ENCODE measurements around the gene STK4. TPM values are rescaled to one million over a fixed set of nuclear protein-coding genes. Genes with fewer than 3 reads are reported as not detected.

STK4 gene
- polyA plus RNA-seq, 4 donors: 6.9 to 15.8 (median 8.9) TPM

- H3K4me1 ChIP-seq (ENCODE audit: control insufficient read depth in 3 of 3, insufficient read depth in 2 of 3, low read depth in 1 of 3, low read length in 2 of 3): no peaks in the 10 kb centered on the region
- 83 to 95% (median 93%) methylated on average over 3 of the region's 3 CpGs for WGBS, 3 donors
- H3K27me3 ChIP-seq (ENCODE audit: control insufficient read depth in 3 of 3, insufficient read depth in 3 of 3, low read length in 3 of 3): no peaks in the 10 kb centered on the region
- DNase-seq (no peak), FAIRE-seq (no peak)
- no peak overlapping the region for H3K27ac ChIP-seq (ENCODE audit: low read depth in 1 of 3, low read length in 2 of 3)
- peaks cover 0 to 2% (median 0%) of the 10 kb centered on the region in 3 donors for H3K36me3 ChIP-seq (ENCODE audit: control insufficient read depth in 3 of 3, insufficient read depth in 2 of 3, low read depth in 1 of 3, low read length in 3 of 3)
- no peak overlapping the region for H3K4me3 ChIP-seq (ENCODE audit: low read depth in 1 of 3, low read length in 3 of 3)
- H3K9me3 ChIP-seq (ENCODE audit: control insufficient read depth in 2 of 2, insufficient read depth in 1 of 2, low read depth in 1 of 2, low read length in 1 of 2): peaks cover 0 to 9% of the 10 kb centered on the region in 2 donors
Observed at GRCh38 chr20:45087097-45087790, 120.9 kb downstream of the STK4 start.

- no peak overlapping the region for H3K4me3 ChIP-seq (ENCODE audit: low read depth in 1 of 3, low read length in 3 of 3)
- peaks cover 0 to 2% (median 0%) of the 10 kb centered on the region in 3 donors for H3K36me3 ChIP-seq (ENCODE audit: control insufficient read depth in 3 of 3, insufficient read depth in 2 of 3, low read depth in 1 of 3, low read length in 3 of 3)
- DNase-seq (no peak), FAIRE-seq (no peak)
- no peaks in the 10 kb centered on the region for H3K4me1 ChIP-seq (ENCODE audit: control insufficient read depth in 3 of 3, insufficient read depth in 2 of 3, low read depth in 1 of 3, low read length in 2 of 3)
- no peak overlapping the region for H3K27ac ChIP-seq (ENCODE audit: low read depth in 1 of 3, low read length in 2 of 3)
- H3K9me3 ChIP-seq (ENCODE audit: control insufficient read depth in 2 of 2, insufficient read depth in 1 of 2, low read depth in 1 of 2, low read length in 1 of 2): peaks cover 0 to 4% of the 10 kb centered on the region in 2 donors
- 77 to 100% (median 96%) methylated on average over 1 of the region's 1 CpG for WGBS, 3 donors
- H3K27me3 ChIP-seq (ENCODE audit: control insufficient read depth in 3 of 3, insufficient read depth in 3 of 3, low read length in 3 of 3): no peaks in the 10 kb centered on the region
Observed at GRCh38 chr20:45087814-45088213, 121.5 kb downstream of the STK4 start.

GRCh38 chr20:45088247-45088646, 121.9 kb downstream of the STK4 start:
- Histone ChIP-seq H3K27ac (ENCODE audit: low read depth in 1 of 3, low read length in 2 of 3) (no peak overlapping the region), H3K9me3 (ENCODE audit: control insufficient read depth in 2 of 2, insufficient read depth in 1 of 2, low read depth in 1 of 2, low read length in 1 of 2) (no peaks in the 10 kb centered on the region), H3K36me3 (ENCODE audit: control insufficient read depth in 3 of 3, insufficient read depth in 2 of 3, low read depth in 1 of 3, low read length in 3 of 3) (peaks cover 0 to 2% (median 0%) of the 10 kb centered on the region in 3 donors), H3K4me3 (ENCODE audit: low read depth in 1 of 3, low read length in 3 of 3) (no peak overlapping the region), H3K27me3 (ENCODE audit: control insufficient read depth in 3 of 3, insufficient read depth in 3 of 3, low read length in 3 of 3) (no peaks in the 10 kb centered on the region), H3K4me1 (ENCODE audit: control insufficient read depth in 3 of 3, insufficient read depth in 2 of 3, low read depth in 1 of 3, low read length in 2 of 3) (no peaks in the 10 kb centered on the region)
- FAIRE-seq (no peak), DNase-seq (no peak)
- WGBS, 3 donors: 91 to 95% (median 92%) methylated on average over 7 of the region's 7 CpGs

- FAIRE-seq: no peak
- Histone ChIP-seq H3K27ac (ENCODE audit: low read depth in 1 of 3, low read length in 2 of 3) (no peak overlapping the region), H3K9me3 (ENCODE audit: control insufficient read depth in 2 of 2, insufficient read depth in 1 of 2, low read depth in 1 of 2, low read length in 1 of 2) (no peaks in the 10 kb centered on the region), H3K4me3 (ENCODE audit: low read depth in 1 of 3, low read length in 3 of 3) (no peak overlapping the region), H3K36me3 (ENCODE audit: control insufficient read depth in 3 of 3, insufficient read depth in 2 of 3, low read depth in 1 of 3, low read length in 3 of 3) (peaks cover 0 to 2% (median 2%) of the 10 kb centered on the region in 3 donors), H3K27me3 (ENCODE audit: control insufficient read depth in 3 of 3, insufficient read depth in 3 of 3, low read length in 3 of 3) (no peaks in the 10 kb centered on the region), H3K4me1 (ENCODE audit: control insufficient read depth in 3 of 3, insufficient read depth in 2 of 3, low read depth in 1 of 3, low read length in 2 of 3) (no peaks in the 10 kb centered on the region)
- no peak for DNase-seq
- 96 to 100% (median 98%) methylated on average over 3 of the region's 3 CpGs for WGBS, 3 donors
Observed at GRCh38 chr20:45090481-45090880, 124.2 kb downstream of the STK4 start.

GRCh38 chr20:45091366-45091765, 125.1 kb downstream of the STK4 start:
- Histone ChIP-seq H3K4me3 (ENCODE audit: low read depth in 1 of 3, low read length in 3 of 3) (no peak overlapping the region), H3K4me1 (ENCODE audit: control insufficient read depth in 3 of 3, insufficient read depth in 2 of 3, low read depth in 1 of 3, low read length in 2 of 3) (no peaks in the 10 kb centered on the region), H3K36me3 (ENCODE audit: control insufficient read depth in 3 of 3, insufficient read depth in 2 of 3, low read depth in 1 of 3, low read length in 3 of 3) (peaks cover 0 to 2% (median 0%) of the 10 kb centered on the region in 3 donors), H3K27ac (ENCODE audit: low read depth in 1 of 3, low read length in 2 of 3) (no peak overlapping the region), H3K9me3 (ENCODE audit: control insufficient read depth in 2 of 2, insufficient read depth in 1 of 2, low read depth in 1 of 2, low read length in 1 of 2) (no peaks in the 10 kb centered on the region), H3K27me3 (ENCODE audit: control insufficient read depth in 3 of 3, insufficient read depth in 3 of 3, low read length in 3 of 3) (peaks cover 0 to 3% (median under 1%) of the 10 kb centered on the region in 3 donors)
- FAIRE-seq (no peak), DNase-seq (no peak)
- 81 to 88% (median 85%) methylated on average over 3 of the region's 3 CpGs for WGBS, 3 donors

- FAIRE-seq: no peak
- Histone ChIP-seq H3K4me1 (ENCODE audit: control insufficient read depth in 3 of 3, insufficient read depth in 2 of 3, low read depth in 1 of 3, low read length in 2 of 3) (no peaks in the 10 kb centered on the region), H3K9me3 (ENCODE audit: control insufficient read depth in 2 of 2, insufficient read depth in 1 of 2, low read depth in 1 of 2, low read length in 1 of 2) (no peaks in the 10 kb centered on the region), H3K27me3 (ENCODE audit: control insufficient read depth in 3 of 3, insufficient read depth in 3 of 3, low read length in 3 of 3) (peaks cover 0 to 14% (median 11%) of the 10 kb centered on the region in 3 donors), H3K4me3 (ENCODE audit: low read depth in 1 of 3, low read length in 3 of 3) (no peak overlapping the region), H3K36me3 (ENCODE audit: control insufficient read depth in 3 of 3, insufficient read depth in 2 of 3, low read depth in 1 of 3, low read length in 3 of 3) (peaks cover 0 to 2% (median 0%) of the 10 kb centered on the region in 3 donors), H3K27ac (ENCODE audit: low read depth in 1 of 3, low read length in 2 of 3) (no peak overlapping the region)
- DNase-seq: no peak
- WGBS, 3 donors: 91 to 95% (median 94%) methylated on average over 7 of the region's 7 CpGs
Observed at GRCh38 chr20:45092898-45093297, 126.6 kb downstream of the STK4 start.

GRCh38 chr20:45094201-45094600, 127.9 kb downstream of the STK4 start:
- Histone ChIP-seq H3K36me3 (ENCODE audit: control insufficient read depth in 3 of 3, insufficient read depth in 2 of 3, low read depth in 1 of 3, low read length in 3 of 3) (peaks cover 0 to 2% (median 0%) of the 10 kb centered on the region in 3 donors), H3K9me3 (ENCODE audit: control insufficient read depth in 2 of 2, insufficient read depth in 1 of 2, low read depth in 1 of 2, low read length in 1 of 2) (no peaks in the 10 kb centered on the region), H3K27ac (ENCODE audit: low read depth in 1 of 3, low read length in 2 of 3) (no peak overlapping the region), H3K4me3 (ENCODE audit: low read depth in 1 of 3, low read length in 3 of 3) (no peak overlapping the region), H3K4me1 (ENCODE audit: control insufficient read depth in 3 of 3, insufficient read depth in 2 of 3, low read depth in 1 of 3, low read length in 2 of 3) (no peaks in the 10 kb centered on the region), H3K27me3 (ENCODE audit: control insufficient read depth in 3 of 3, insufficient read depth in 3 of 3, low read length in 3 of 3) (peaks cover 0 to 26% (median 11%) of the 10 kb centered on the region in 3 donors)
- 87 to 92% (median 88%) methylated on average over 2 of the region's 2 CpGs for WGBS, 3 donors
- no peak for DNase-seq
- no peak for FAIRE-seq

GRCh38 chr20:45094864-45095574, 128.7 kb downstream of the STK4 start:
- Histone ChIP-seq H3K27me3 (ENCODE audit: control insufficient read depth in 3 of 3, insufficient read depth in 3 of 3, low read length in 3 of 3) (peaks cover 0 to 33% (median 12%) of the 10 kb centered on the region in 3 donors), H3K4me1 (ENCODE audit: control insufficient read depth in 3 of 3, insufficient read depth in 2 of 3, low read depth in 1 of 3, low read length in 2 of 3) (no peaks in the 10 kb centered on the region), H3K36me3 (ENCODE audit: control insufficient read depth in 3 of 3, insufficient read depth in 2 of 3, low read depth in 1 of 3, low read length in 3 of 3) (peaks cover 0 to 2% (median 0%) of the 10 kb centered on the region in 3 donors), H3K27ac (ENCODE audit: low read depth in 1 of 3, low read length in 2 of 3) (no peak overlapping the region), H3K4me3 (ENCODE audit: low read depth in 1 of 3, low read length in 3 of 3) (no peak overlapping the region), H3K9me3 (ENCODE audit: control insufficient read depth in 2 of 2, insufficient read depth in 1 of 2, low read depth in 1 of 2, low read length in 1 of 2) (no peaks in the 10 kb centered on the region)
- WGBS, 3 donors: 93 to 95% (median 94%) methylated on average over 11 of the region's 11 CpGs
- FAIRE-seq (no peak), DNase-seq (no peak)

Data from small intestine (tissue), 7 donors.